ENCODE data around the gene DNAJC3. TPM values are rescaled to one million over a fixed set of nuclear protein-coding genes. Genes with fewer than 3 reads are reported as not detected.

The DNAJC3 gene
- total and polyA plus RNA-seq, 9 of the 15 experiments (the other 6 are each of a cell fraction or from before 2014, with no cell fraction given), result 7.8 to 21.8 (median 10.4) TPM

GRCh38 chr13:95809429-95809828 is 132.5 kb downstream of the DNAJC3 start (continued):
- TF ChIP-seq ARID4B (CRISPR knock-in tag; IDR thresholded peaks at IDR 0.05), result no peak

- H3K36me3 ChIP-seq (ENCODE audit: control insufficient read depth, insufficient read depth, low read length), result no peaks in the 10 kb centered on the region
Observed at GRCh38 chr13:95813139-95813538, 136.2 kb downstream of the DNAJC3 start.

More at GRCh38 chr13:95813139-95813538, 136.2 kb downstream of the DNAJC3 start:
- H3K4me2 ChIP-seq (ENCODE audit: insufficient read depth, low read length), result no peak overlapping the region
- H3K79me2 ChIP-seq (ENCODE audit: control insufficient read depth, insufficient read depth, low read length), result no peaks in the 10 kb centered on the region
- FAIRE-seq, result no peak
- no peak overlapping the region for H2AFZ ChIP-seq (ENCODE audit: low read depth, low read length)
- no peak for DNase-seq (ENCODE audit: extremely low read depth in 1 of 4, low spot score in 3 of 4)
- no peak for TF ChIP-seq RHOXF2B (CRISPR knock-in tag; conservative IDR thresholded peaks at IDR 0.05)
- no peak for TF ChIP-seq BRD4 (IDR thresholded peaks at IDR 0.05)
- peak; percentile 82; the same call in 1 of the 2 replicates for TF ChIP-seq SPI1 (IDR thresholded peaks at IDR 0.05; ENCODE audit: borderline replicate concordance, low read depth, low read length)
- intact Hi-C loops (cut with micrococcal nuclease), result no loop called here
- BruUV-seq (replicated peaks), result no TSS peak
- H3K4me3 ChIP-seq, result no peak overlapping the region
- H3K27me3 ChIP-seq (ENCODE audit: control insufficient read depth in 2 of 2, insufficient read depth in 2 of 2, low read length in 2 of 2), result no peaks in the 10 kb centered on the region
- H3K9ac ChIP-seq (ENCODE audit: insufficient read depth in 1 of 2, low read depth in 2 of 2, low read length in 2 of 2), result no peak overlapping the region
- in situ Hi-C loops (cut with MboI), result no loop called here
- ChIA-PET CTCF (ENCODE audit: low intra/inter-chr PET ratio) (no interaction called here), POLR2A (no interaction called here)
- WGBS (ENCODE audit: insufficient coverage, low coverage, missing lambda C conversion rate), result 35% methylated on average over 3 of the region's 3 CpGs
- no peaks in the 10 kb centered on the region for H4K20me1 ChIP-seq (replicated peaks; ENCODE audit: control insufficient read depth, insufficient read depth, low read length)
- H3K9me1 ChIP-seq (ENCODE audit: control insufficient read depth, insufficient read depth, low read length), result no peaks in the 10 kb centered on the region
- no peaks in the 10 kb centered on the region for H3K9me3 ChIP-seq (replicated peaks; ENCODE audit: control insufficient read depth, insufficient read depth, low read depth, low read length)
- no peaks in the 10 kb centered on the region for H3K4me1 ChIP-seq (replicated peaks in 1 of 2; ENCODE audit: control insufficient read depth in 2 of 2, insufficient read depth in 2 of 2, low read length in 2 of 2)
- ATAC-seq, result no peak
- H3K27ac ChIP-seq (ENCODE audit: extremely low read depth, low read depth, low read length), result no peak overlapping the region

Data from K562 (cell line).